H1 (cell line): ENCODE measurements around the gene TNKS2. TPM values are rescaled to one million over a fixed set of nuclear protein-coding genes. Genes with fewer than 3 reads are reported as not detected.

ENCODE experiments used
- BCL11A ChIP-seq, 2 experiments: IDR thresholded peaks; one replicate each; pipeline ENCODE4 v1.6.1; 2011; ENCODE audit warnings: low read depth in 2 of 2, low read length in 2 of 2, mild to moderate bottlenecking in 2 of 2
- HDAC2 ChIP-seq, 2 experiments: fragments of 300-600 bp in 1 of 2; sonication (generic) in 1 of 2; IDR thresholded peaks; 2 replicates each; pipeline ENCODE4 v1.6.1; 2011 to 2012; ENCODE audit warnings: low read depth in 2 of 2, low read length in 2 of 2, mild to moderate bottlenecking in 2 of 2, moderate library complexity in 2 of 2, borderline replicate concordance in 1 of 2, inconsistent platforms in 1 of 2
- HDAC6 ChIP-seq: IDR thresholded peaks from one replicate; pipeline ENCODE4 v1.7.1; 2012; ENCODE audit warnings: low read depth, mild to moderate bottlenecking, inconsistent platforms, low read length, moderate library complexity
- KDM5A ChIP-seq: fragments of 200-600 bp; IDR thresholded peaks from 2 replicates; pipeline ENCODE4 v1.7.1; 2012; ENCODE audit warnings: mild to moderate bottlenecking, low read length, inconsistent platforms, mixed read lengths
- MAFK ChIP-seq: IDR thresholded peaks from 2 replicates; pipeline ENCODE4 v1.6.1; 2012; ENCODE audit warnings: low read depth, mild to moderate bottlenecking, improper control_type of control experiment, low read length
- SIN3A ChIP-seq, 2 experiments: IDR thresholded peaks in 1 of 2; conservative IDR thresholded peaks in 1 of 2; 2 replicates each; pipeline ENCODE4 v1.6.1; 2011 to 2012; ENCODE audit warnings: low read length in 2 of 2, improper control_type of control experiment in 1 of 2, low read depth in 1 of 2, mild to moderate bottlenecking in 1 of 2
- SP1 ChIP-seq: IDR thresholded peaks from 2 replicates; pipeline ENCODE4 v1.6.1; 2011; ENCODE audit warnings: low read depth, low read length
- SP2 ChIP-seq: IDR thresholded peaks from 2 replicates; pipeline ENCODE4 v1.6.1; 2012; ENCODE audit warnings: mild to moderate bottlenecking, low read length, inconsistent platforms
- SP4 ChIP-seq: IDR thresholded peaks from 2 replicates; pipeline ENCODE4 v1.6.1; 2012; ENCODE audit warnings: low read length, inconsistent platforms
- TCF12 ChIP-seq: IDR thresholded peaks from 2 replicates; pipeline ENCODE4 v1.6.1; 2011; ENCODE audit warnings: low read depth, mild to moderate bottlenecking, low read length
- polyA plus RNA-seq, 7 experiments: library from polyadenylated mRNA; depleted of rRNA in 3 of 7; stranded (reverse) in 5 of 7; unstranded in 2 of 7; fragments of >200 nt in 5 of 7; fragments of 200-250 nt in 2 of 7; gene quantifications; 1 replicate in 5 of 7; 2 replicates in 1 of 7; 4 replicates in 1 of 7; pipeline versions ENCODE4 v1.2.1 to v1.2.3, GENCODE V29; 2011 to 2013; ENCODE audit warnings: missing spikeins in 2 of 7, mixed read lengths in 2 of 7
- total RNA-seq: library from RNA; stranded (reverse); fragmentation: NEBNext Ultra II Directional; extraction: Animal tissue kit (Norgen Biotek cat#: 25700); gene quantifications from 2 replicates; pipeline ENCODE4 v1.2.1, GENCODE V29; 2021
- TF ChIP-seq, protein P1 (sequence below): IDR thresholded peaks from 2 replicates; pipeline ENCODE4 v1.6.1; 2012; ENCODE audit warnings: low read length, inconsistent platforms

TNKS2 gene
- total and polyA plus RNA-seq, 2 of the 8 experiments (the other 6 are each of a cell fraction or from before 2014, with no cell fraction given), result 23.3 to 73.6 TPM

DNA sequence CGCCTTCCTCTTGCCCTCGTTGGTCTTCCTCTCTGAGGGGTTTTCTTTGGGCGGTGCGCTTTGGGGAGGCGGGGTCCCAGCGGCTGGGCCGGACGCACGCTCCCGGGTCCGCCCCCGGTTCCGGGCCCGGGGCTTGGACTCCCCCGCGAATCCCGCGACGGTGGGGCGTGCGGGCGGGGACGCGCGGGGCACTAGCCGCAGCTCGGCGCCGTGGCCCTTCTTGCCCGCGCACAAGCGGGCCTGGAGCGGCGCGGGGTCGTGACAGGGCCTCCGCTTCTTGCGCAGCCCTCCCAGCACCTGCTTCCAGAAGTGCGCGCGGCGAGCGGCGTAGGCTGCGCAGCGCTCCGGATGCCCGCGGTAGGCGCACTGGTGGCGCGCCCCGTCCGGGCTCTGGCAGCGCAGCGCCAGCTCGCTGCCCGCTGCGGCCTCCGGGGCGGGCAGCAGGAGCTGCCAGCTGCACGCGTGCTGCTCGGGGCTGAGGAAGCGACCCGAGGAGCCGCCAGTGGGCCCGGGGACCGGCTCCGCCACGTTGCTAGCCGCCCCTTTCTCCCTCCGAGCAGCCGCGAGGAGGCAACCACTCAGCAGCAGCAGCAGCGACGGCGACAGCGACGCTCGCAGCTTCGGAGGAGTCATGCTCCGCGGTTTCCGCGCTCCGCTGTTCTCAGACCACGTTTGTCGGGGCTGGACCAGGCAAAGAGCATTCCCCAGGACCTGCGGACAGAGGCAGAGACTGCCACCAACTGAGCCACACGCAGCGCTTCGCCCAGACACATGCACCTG lies 110.3 kb downstream of the TNKS2 start (continued):
- peak in 1 of 2 experiments; percentile 78; a peak in 2 of 4 replicates for TF ChIP-seq HDAC2 (IDR thresholded peaks at IDR 0.05; ENCODE audit: borderline replicate concordance in 1 of 2, low read depth in 2 of 2, low read length in 2 of 2)
- TF ChIP-seq SP2, result peak; percentile 18; the same call in 1 of the 2 replicates
- TF ChIP-seq SP1, result no peak
- TF ChIP-seq SIN3A (conservative IDR thresholded peaks at IDR 0.05 in 1 of 2, IDR thresholded peaks at IDR 0.05 in 1 of 2; ENCODE audit: low read depth in 1 of 2, low read length in 2 of 2), result 0 out of 4 replicates have a peak, but pooled peaks have one; percentile 34 to 75
- no peak; the same call in 1 of the 2 replicates for TF ChIP-seq TCF12
- TF ChIP-seq KDM5A, result no peak
- TF ChIP-seq, protein P1, sequence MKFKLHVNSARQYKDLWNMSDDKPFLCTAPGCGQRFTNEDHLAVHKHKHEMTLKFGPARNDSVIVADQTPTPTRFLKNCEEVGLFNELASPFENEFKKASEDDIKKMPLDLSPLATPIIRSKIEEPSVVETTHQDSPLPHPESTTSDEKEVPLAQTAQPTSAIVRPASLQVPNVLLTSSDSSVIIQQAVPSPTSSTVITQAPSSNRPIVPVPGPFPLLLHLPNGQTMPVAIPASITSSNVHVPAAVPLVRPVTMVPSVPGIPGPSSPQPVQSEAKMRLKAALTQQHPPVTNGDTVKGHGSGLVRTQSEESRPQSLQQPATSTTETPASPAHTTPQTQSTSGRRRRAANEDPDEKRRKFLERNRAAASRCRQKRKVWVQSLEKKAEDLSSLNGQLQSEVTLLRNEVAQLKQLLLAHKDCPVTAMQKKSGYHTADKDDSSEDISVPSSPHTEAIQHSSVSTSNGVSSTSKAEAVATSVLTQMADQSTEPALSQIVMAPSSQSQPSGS, result no peak
- no peak for TF ChIP-seq BCL11A (IDR thresholded peaks at IDR 0.05; ENCODE audit: low read depth in 2 of 2, low read length in 2 of 2)
- TF ChIP-seq HDAC6, result no peak
- no peak for TF ChIP-seq MAFK
- TF ChIP-seq SP4, result no peak
